Measurements from ENCODE around the gene ENDOD1. TPM values are rescaled to one million over a fixed set of nuclear protein-coding genes. Genes with fewer than 3 reads are reported as not detected.

Gene ENDOD1
- total and polyA plus RNA-seq, 7 donors: 7.8 to 31.4 (median 20.4) TPM

- TF ChIP-seq CTCF (IDR thresholded peaks at IDR 0.05) (no peak), POLR2AphosphoS5 (IDR thresholded peaks at IDR 0.05) (no peak), POLR2A (IDR thresholded peaks at IDR 0.05) (no peak), EP300 (IDR thresholded peaks at IDR 0.05) (no peak)
- no peak for DNase-seq
- no peaks in the 10 kb centered on the region for H3K4me1 ChIP-seq
- H3K9me3 ChIP-seq: no peaks in the 10 kb centered on the region
- H3K27ac ChIP-seq: no peak overlapping the region
- 81 to 91% methylated on average over 3 of the region's 3 CpGs for WGBS, 2 donors
- no peaks in the 10 kb centered on the region for H3K27me3 ChIP-seq
- H3K4me3 ChIP-seq: no peak overlapping the region
- peaks cover 0 to 3% (median 0%) of the 10 kb centered on the region in 4 donors for H3K36me3 ChIP-seq
- intact Hi-C loops (cut with DNase I): no loop called here
These were observed 33.9 kb downstream of the ENDOD1 start for GRCh38 chr11:95123556-95123955.

DNA sequence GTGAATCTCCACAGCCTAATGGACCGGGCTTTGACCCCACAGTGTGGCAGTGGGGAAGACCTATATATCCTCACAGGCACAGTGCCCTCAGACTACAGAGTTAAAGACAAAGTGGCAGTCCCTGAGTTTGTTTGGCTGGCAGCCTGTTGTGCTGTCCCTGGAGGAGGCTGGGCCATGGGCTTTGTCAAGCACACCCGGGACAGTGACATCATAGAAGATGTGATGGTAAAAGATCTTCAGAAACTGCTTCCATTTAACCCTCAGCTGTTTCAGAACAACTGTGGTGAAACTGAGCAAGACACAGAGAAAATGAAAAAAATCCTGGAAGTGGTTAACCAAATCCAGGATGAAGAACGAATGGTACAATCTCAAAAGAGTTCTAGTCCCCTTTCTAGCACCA, 39.0 kb downstream of the ENDOD1 start:
- DNase-seq: no peak
- Histone ChIP-seq H3K27ac (no peak overlapping the region), H3K36me3 (peaks cover 0 to 7% (median 0%) of the 10 kb centered on the region in 4 donors), H3K9me3 (no peaks in the 10 kb centered on the region), H3K27me3 (no peaks in the 10 kb centered on the region), H3K4me3 (no peak overlapping the region), H3K4me1 (no peaks in the 10 kb centered on the region)
- no peak for TF ChIP-seq POLR2AphosphoS5 (IDR thresholded peaks at IDR 0.05)
- TF ChIP-seq POLR2A (IDR thresholded peaks at IDR 0.05): no peak
- TF ChIP-seq CTCF (IDR thresholded peaks at IDR 0.05): no peak
- TF ChIP-seq EP300 (IDR thresholded peaks at IDR 0.05): no peak
- intact Hi-C loops (cut with DNase I): no loop called here
- WGBS, 2 donors: 92 to 94% methylated on average over 3 of the region's 3 CpGs

- Histone ChIP-seq H3K4me1 (peaks cover 0 to 15% (median 11%) of the 10 kb centered on the region in 4 donors), H3K4me3 (no peak overlapping the region), H3K9me3 (no peaks in the 10 kb centered on the region), H3K27ac (no peak overlapping the region), H3K36me3 (peaks cover 0 to 7% (median 0%) of the 10 kb centered on the region in 4 donors), H3K27me3 (no peaks in the 10 kb centered on the region)
- TF ChIP-seq EP300 (IDR thresholded peaks at IDR 0.05): no peak
- no peak for TF ChIP-seq POLR2AphosphoS5 (IDR thresholded peaks at IDR 0.05)
- TF ChIP-seq POLR2A (IDR thresholded peaks at IDR 0.05): no peak
- TF ChIP-seq CTCF (IDR thresholded peaks at IDR 0.05): no peak
- 13 to 55% methylated on average over 2 of the region's 2 CpGs for WGBS, 2 donors
- no peak for DNase-seq
- intact Hi-C loops (cut with DNase I): no loop called here
These were observed 43.3 kb downstream of the ENDOD1 start for GRCh38 chr11:95132956-95133355.

GRCh38 chr11:95134491-95134890, 44.8 kb downstream of the ENDOD1 start:
- DNase-seq: no peak
- H3K4me1 ChIP-seq: peaks cover 0 to 15% (median 11%) of the 10 kb centered on the region in 4 donors
- TF ChIP-seq POLR2A (IDR thresholded peaks at IDR 0.05): no peak
- no peak for TF ChIP-seq CTCF (IDR thresholded peaks at IDR 0.05)
- TF ChIP-seq POLR2AphosphoS5 (IDR thresholded peaks at IDR 0.05): peak; percentile 53 to 94 (median 78)
- TF ChIP-seq EP300 (IDR thresholded peaks at IDR 0.05): peak in 1 of 4 donors; percentile 31
- H3K27ac ChIP-seq: peak overlapping the region in 3 of 4 donors; percentile 24 to 42 (median 25)
- 77 to 80% methylated on average over 5 of the region's 5 CpGs for WGBS, 2 donors
- no peak overlapping the region for H3K4me3 ChIP-seq
- intact Hi-C loops (cut with DNase I): no loop called here
- H3K27me3 ChIP-seq: no peaks in the 10 kb centered on the region
- no peaks in the 10 kb centered on the region for H3K9me3 ChIP-seq
- no peaks in the 10 kb centered on the region for H3K36me3 ChIP-seq

DNA sequence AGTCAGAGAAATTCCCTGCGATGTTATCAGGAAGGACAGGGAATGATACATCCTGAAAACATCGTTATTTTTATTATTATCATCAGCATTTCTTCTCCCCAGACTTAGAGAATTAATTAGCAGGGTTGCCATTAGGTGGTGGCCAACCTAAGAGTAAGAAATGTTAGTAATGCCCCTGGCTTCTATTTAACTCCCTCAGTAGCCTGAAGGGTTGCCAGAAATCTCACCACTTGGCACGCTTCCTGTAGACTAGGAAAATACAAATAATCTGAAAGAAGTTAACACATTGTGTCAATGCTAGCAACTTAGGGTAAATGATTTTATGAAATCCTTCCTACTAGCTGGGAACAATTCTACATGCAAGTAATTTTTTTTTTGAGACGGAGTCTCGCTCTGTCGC, 45.5 kb downstream of the ENDOD1 start:
- Histone ChIP-seq H3K27me3 (no peaks in the 10 kb centered on the region), H3K27ac (peak overlapping the region in 3 of 4 donors; percentile 24 to 42 (median 25)), H3K9me3 (no peaks in the 10 kb centered on the region), H3K4me1 (peaks cover 0 to 15% (median 11%) of the 10 kb centered on the region in 4 donors), H3K4me3 (no peak overlapping the region), H3K36me3 (no peaks in the 10 kb centered on the region)
- DNase-seq: no peak
- TF ChIP-seq CTCF (IDR thresholded peaks at IDR 0.05) (no peak), EP300 (IDR thresholded peaks at IDR 0.05) (no peak), POLR2A (IDR thresholded peaks at IDR 0.05) (no peak), POLR2AphosphoS5 (IDR thresholded peaks at IDR 0.05) (no peak)
- intact Hi-C loops (cut with DNase I): no loop called here
- 83 to 92% methylated on average over 5 to 6 of the region's 6 CpGs for WGBS, 2 donors

Data from sigmoid colon (tissue), 7 donors.